B cell (primary cell): ENCODE data around the gene BOK. TPM values are rescaled to one million over a fixed set of nuclear protein-coding genes. Genes with fewer than 3 reads are reported as not detected.
"Not testable (repeated sequence)": the region's sequence is repeated elsewhere in the genome, so short reads cannot be mapped to it uniquely, and the experiment has no call there.

ENCODE experiments used
- ATAC-seq: fragments of 200-7000 bp; cut with Tn5 transposase; one replicate; pipeline ENCODE4 v1.10.0; 2021; ENCODE audit warnings: low read depth, mild to moderate bottlenecking, moderate number of reproducible peaks, moderate library complexity
- CTCF ChIA-PET: fragments of 350-600 bp; sonication (Branson Sonifier 250); formaldehyde crosslinking; loops from one replicate; lab custom pipeline; 2021; ENCODE audit warnings: antibody characterized with exemption, inconsistent platforms; lab: Charles Lee
- POLR2A ChIA-PET: fragments of 350-600 bp; sonication (Branson Sonifier 250); formaldehyde crosslinking; loops from one replicate; lab custom pipeline; 2021; ENCODE audit warnings: antibody characterized with exemption; lab: Charles Lee
- DNase-seq: peaks from one replicate; pipeline ENCODE4 v3.0.0; 2013
- H2AFZ ChIP-seq: 2 replicates; pipeline ENCODE4 v1.6.1; 2012; ENCODE audit warnings: mild to moderate bottlenecking, low read depth, low read length; ENCODE audit not compliant: insufficient read depth, poor library complexity, severe bottlenecking
- H3K27ac ChIP-seq, 2 donors: 1 replicate in 1 of 2; 2 replicates in 1 of 2; pipeline ENCODE4 v1.5.1; 2012 to 2013; ENCODE audit warnings: low read length in 2 of 2, mild to moderate bottlenecking in 2 of 2, moderate library complexity in 1 of 2
- H3K27me3 ChIP-seq, 4 experiments: fragments of 200-600 bp in 1 of 4; sonication (generic) in 1 of 4; replicated peaks in 1 of 4; 1 replicate in 2 of 4; 2 replicates in 2 of 4; pipeline versions ENCODE4 v1.6.1 to v1.7.0; 2013 to 2016; ENCODE audit warnings: low read length in 3 of 4, mild to moderate bottlenecking in 2 of 4, mixed read lengths in 1 of 4, moderate library complexity in 1 of 4; ENCODE audit not compliant: insufficient read depth in 4 of 4, control insufficient read depth in 3 of 4; ENCODE audit errors: control extremely low read depth in 1 of 4
- H3K36me3 ChIP-seq, 2 experiments: replicated peaks in 1 of 2; 1 replicate in 1 of 2; 2 replicates in 1 of 2; pipeline versions ENCODE4 v1.6.1 to v1.7.1; 2013; ENCODE audit warnings: low read length in 1 of 2; ENCODE audit not compliant: insufficient read depth in 2 of 2, control insufficient read depth in 1 of 2; ENCODE audit errors: control extremely low read depth in 1 of 2, extremely low read depth in 1 of 2
- H3K4me1 ChIP-seq, 2 donors: fragments of 200-600 bp in 1 of 2; sonication (generic) in 1 of 2; 1 replicate in 1 of 2; 2 replicates in 1 of 2; pipeline versions ENCODE4 v1.5.1 to v1.6.1; 2013 to 2017; ENCODE audit warnings: low read length in 2 of 2; ENCODE audit not compliant: control insufficient read depth in 2 of 2, insufficient read depth in 2 of 2
- H3K4me2 ChIP-seq: replicated peaks from 2 replicates; pipeline ENCODE3; 2012; ENCODE audit warnings: mild to moderate bottlenecking, low read depth, low read length; ENCODE audit not compliant: poor library complexity, severe bottlenecking
- H3K4me3 ChIP-seq, 5 experiments: fragments of 200-600 bp in 1 of 5; sonication (generic) in 1 of 5; 1 replicate in 3 of 5; 2 replicates in 2 of 5; pipeline versions ENCODE4 v1.5.1 to v1.7.0; 2011 to 2016; ENCODE audit warnings: low read length in 4 of 5, mild to moderate bottlenecking in 4 of 5, low read depth in 2 of 5, control low read depth in 1 of 5, moderate library complexity in 1 of 5; ENCODE audit not compliant: insufficient read depth in 1 of 5; ENCODE audit errors: control extremely low read depth in 1 of 5, extremely low read depth in 1 of 5
- H3K79me2 ChIP-seq: fragments of 200-600 bp; sonication (generic); one replicate; pipeline ENCODE4 v1.6.0; 2016; ENCODE audit warnings: low read length; ENCODE audit not compliant: control insufficient read depth, insufficient read depth
- H3K9ac ChIP-seq: fragments of 200-600 bp; sonication (generic); 2 replicates; pipeline ENCODE4 v1.6.1; 2017; ENCODE audit warnings: mild to moderate bottlenecking, low read length, moderate library complexity
- H3K9me3 ChIP-seq, 3 donors: one replicate each; pipeline versions ENCODE4 v1.6.1 to v1.7.1; 2013; ENCODE audit warnings: low read length in 2 of 3; ENCODE audit not compliant: control insufficient read depth in 2 of 3, insufficient read depth in 1 of 3; ENCODE audit errors: control extremely low read depth in 1 of 3
- H4K20me1 ChIP-seq: 2 replicates; pipeline ENCODE4 v1.6.0; 2012; ENCODE audit warnings: mild to moderate bottlenecking, low read length; ENCODE audit not compliant: insufficient read depth, control insufficient read depth, poor library complexity, severe bottlenecking
- H3K27ac Mint-ChIP-seq: one replicate; pipeline ENCODE4 v1.8.0; 2021; ENCODE audit warnings: mixed read lengths
- H3K27me3 Mint-ChIP-seq: one replicate; pipeline ENCODE4 v1.8.0; 2021; ENCODE audit warnings: mixed read lengths
- H3K4me1 Mint-ChIP-seq: one replicate; pipeline ENCODE4 v1.8.0; 2021; ENCODE audit warnings: mixed read lengths
- H3K4me3 Mint-ChIP-seq: one replicate; pipeline ENCODE4 v1.8.0; 2021; ENCODE audit warnings: mixed read lengths
- H3K9me3 Mint-ChIP-seq: one replicate; pipeline ENCODE4 v1.8.0; 2022; ENCODE audit warnings: mixed read lengths; ENCODE audit not compliant: insufficient read depth
- EZH2 ChIP-seq: IDR thresholded peaks from 2 replicates; pipeline ENCODE4 v1.6.1; 2012; ENCODE audit warnings: borderline replicate concordance, low read depth, mild to moderate bottlenecking, moderate library complexity, low read length; ENCODE audit not compliant: insufficient read depth, poor library complexity, severe bottlenecking
- WGBS: methylation state at CpG from one replicate; pipeline ENCODE4 v1.1.5; 2013; ENCODE audit warnings: missing lambda C conversion rate; ENCODE audit not compliant: insufficient coverage; 5-methylcytosine and 5-hydroxymethylcytosine counted together
- intact Hi-C: fragments of 100-400 bp; cut with micrococcal nuclease; formaldehyde crosslinking; loops from one replicate; pipeline ENCODE4 v1.10.0; 2022
- polyA plus RNA-seq: library from polyadenylated mRNA; depleted of rRNA; stranded (reverse); fragments of >200 nt; gene quantifications from 2 replicates; pipeline ENCODE4 v1.2.3, GENCODE V29; 2012
- total RNA-seq, 2 donors: library from RNA; stranded (reverse); fragments of 120-200 nt in 1 of 2; gene quantifications; 1 replicate in 1 of 2; 2 replicates in 1 of 2; pipeline versions ENCODE4 v1.2.3 to v1.2.4, GENCODE V29; 2013 to 2022
- TF ChIP-seq, protein P1 (sequence below): fragments of 200-600 bp; IDR thresholded peaks from one replicate; pipeline ENCODE4 v1.8.0; 2022; ENCODE audit warnings: antibody characterized with exemption, mild to moderate bottlenecking

BOK gene
- total and polyA plus RNA-seq, 2 donors (not counting 1 experiment from before 2014, with no cell fraction given): 0.10 to 0.22 TPM

DNA sequence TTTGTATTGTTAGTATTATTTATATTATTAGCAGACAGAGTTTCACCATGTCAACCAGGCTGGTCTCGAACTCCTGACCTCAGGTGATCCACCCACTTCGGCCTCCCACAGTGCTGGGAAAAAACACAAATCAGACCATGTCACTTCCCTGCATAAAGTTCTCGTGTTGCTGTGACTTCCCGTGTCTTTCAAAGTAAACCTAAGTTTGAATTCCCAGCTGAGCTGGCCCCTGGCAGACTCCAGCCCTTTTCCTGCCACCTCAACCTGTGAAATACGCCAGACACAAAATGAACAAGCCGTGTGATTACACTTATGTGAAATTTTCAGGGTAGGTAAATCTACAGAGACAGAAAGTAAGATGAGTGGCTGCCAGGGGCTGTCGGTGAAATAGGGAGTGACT, 7.9 kb downstream of the BOK start:
- DNase-seq: no peak
- CTCF ChIA-PET: no interaction called here
- 88% methylated on average over 5 of the region's 7 CpGs for WGBS

DNA sequence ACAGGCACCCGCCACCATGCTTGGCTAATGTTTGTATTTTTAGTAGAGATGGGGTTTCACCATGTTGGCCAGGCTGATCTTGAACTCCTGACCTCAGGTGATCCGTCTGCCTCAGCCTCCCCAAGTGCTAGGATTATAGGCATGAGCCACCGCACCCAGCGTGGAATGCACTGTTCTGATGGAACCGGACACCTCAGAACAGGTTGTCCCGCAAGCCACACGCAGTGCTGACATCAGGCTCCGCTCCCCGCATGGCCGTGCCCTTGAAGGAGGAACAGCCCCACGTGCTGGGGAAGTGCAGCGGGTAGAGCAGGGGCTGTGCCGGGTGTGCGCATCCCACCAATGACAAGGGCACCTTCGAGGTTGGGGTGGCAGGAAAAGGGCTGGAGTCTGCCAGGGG, 8.7 kb downstream of the BOK start:
- H3K9me3 Mint-ChIP-seq, H3K79me2 ChIP-seq, H4K20me1 ChIP-seq, H3K27me3 Mint-ChIP-seq, ATAC-seq, H3K4me3 ChIP-seq, CTCF ChIA-PET, H3K27ac ChIP-seq, H2AFZ ChIP-seq, H3K4me3 Mint-ChIP-seq, POLR2A ChIA-PET, H3K9me3 ChIP-seq, H3K9ac ChIP-seq, H3K27ac Mint-ChIP-seq, DNase-seq, H3K36me3 ChIP-seq, H3K27me3 ChIP-seq, H3K4me1 ChIP-seq, H3K4me1 Mint-ChIP-seq, H3K4me2 ChIP-seq, intact Hi-C loops: not testable (repeated sequence)
- WGBS: 94% methylated on average over 14 of the region's 15 CpGs

More for the DNA sequence above, 7.9 kb downstream of the BOK start:
- no peaks in the 10 kb centered on the region for H4K20me1 ChIP-seq
- no peak overlapping the region for H3K4me3 Mint-ChIP-seq
- H3K9me3 Mint-ChIP-seq: no peaks in the 10 kb centered on the region
- POLR2A ChIA-PET: no interaction called here
- H3K9ac ChIP-seq: no peak overlapping the region
- H3K4me2 ChIP-seq: no peak overlapping the region
- intact Hi-C loops: no loop called here
- no peaks in the 10 kb centered on the region for H3K27me3 Mint-ChIP-seq
- no peaks in the 10 kb centered on the region for H3K4me1 ChIP-seq
- no peaks in the 10 kb centered on the region for H3K9me3 ChIP-seq
- H3K27ac Mint-ChIP-seq: no peak overlapping the region
- H2AFZ ChIP-seq: no peak overlapping the region
- ATAC-seq: no peak
- H3K79me2 ChIP-seq: no peaks in the 10 kb centered on the region
- no peak overlapping the region for H3K4me3 ChIP-seq
- H3K27me3 ChIP-seq: no peaks in the 10 kb centered on the region
- TF ChIP-seq, protein P1, sequence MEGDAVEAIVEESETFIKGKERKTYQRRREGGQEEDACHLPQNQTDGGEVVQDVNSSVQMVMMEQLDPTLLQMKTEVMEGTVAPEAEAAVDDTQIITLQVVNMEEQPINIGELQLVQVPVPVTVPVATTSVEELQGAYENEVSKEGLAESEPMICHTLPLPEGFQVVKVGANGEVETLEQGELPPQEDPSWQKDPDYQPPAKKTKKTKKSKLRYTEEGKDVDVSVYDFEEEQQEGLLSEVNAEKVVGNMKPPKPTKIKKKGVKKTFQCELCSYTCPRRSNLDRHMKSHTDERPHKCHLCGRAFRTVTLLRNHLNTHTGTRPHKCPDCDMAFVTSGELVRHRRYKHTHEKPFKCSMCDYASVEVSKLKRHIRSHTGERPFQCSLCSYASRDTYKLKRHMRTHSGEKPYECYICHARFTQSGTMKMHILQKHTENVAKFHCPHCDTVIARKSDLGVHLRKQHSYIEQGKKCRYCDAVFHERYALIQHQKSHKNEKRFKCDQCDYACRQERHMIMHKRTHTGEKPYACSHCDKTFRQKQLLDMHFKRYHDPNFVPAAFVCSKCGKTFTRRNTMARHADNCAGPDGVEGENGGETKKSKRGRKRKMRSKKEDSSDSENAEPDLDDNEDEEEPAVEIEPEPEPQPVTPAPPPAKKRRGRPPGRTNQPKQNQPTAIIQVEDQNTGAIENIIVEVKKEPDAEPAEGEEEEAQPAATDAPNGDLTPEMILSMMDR: no peak
- no peak for TF ChIP-seq EZH2
- H3K36me3 ChIP-seq: no peaks in the 10 kb centered on the region
- H3K27ac ChIP-seq: no peak overlapping the region
- peaks cover 2% of the 10 kb centered on the region for H3K4me1 Mint-ChIP-seq
